Calu3 (cell line): Measurements from ENCODE around the gene PLA1A. TPM values are rescaled to one million over a fixed set of nuclear protein-coding genes. Genes with fewer than 3 reads are reported as not detected.
A peak's percentile ranks its signal among the peaks of the same experiment; 100 is the strongest.

Source experiments
- BruUV-seq: library from RNA; stranded (reverse); fragments of 400-500 nt; replicated peaks from 2 replicates; lab custom pipeline; 2021; lab: Mats Ljungman, UMichigan
- CTCF ChIA-PET: fragments of 300-600 bp; sonication (Branson Sonifier 250); formaldehyde crosslinking; loops from one replicate; lab custom pipeline; 2022; ENCODE audit warnings: antibody characterized with exemption; lab: Charles Lee
- DNase-seq: peaks from one replicate; pipeline ENCODE4 v3.0.0; 2022
- H3K27ac Mint-ChIP-seq: one replicate; pipeline ENCODE4 v1.8.0; 2022; ENCODE audit warnings: mixed read lengths; ENCODE audit not compliant: unreplicated experiment
- H3K27me3 Mint-ChIP-seq: one replicate; pipeline ENCODE4 v1.8.0; 2022; ENCODE audit warnings: mixed read lengths; ENCODE audit not compliant: unreplicated experiment
- H3K36me3 Mint-ChIP-seq: one replicate; pipeline ENCODE4 v1.8.0; 2022; ENCODE audit warnings: mild to moderate bottlenecking, moderate library complexity, mixed read lengths; ENCODE audit not compliant: insufficient read depth, unreplicated experiment
- H3K4me1 Mint-ChIP-seq: one replicate; pipeline ENCODE4 v1.8.0; 2022; ENCODE audit warnings: mild to moderate bottlenecking, low read depth, mixed read lengths; ENCODE audit not compliant: unreplicated experiment
- H3K4me3 Mint-ChIP-seq: one replicate; pipeline ENCODE4 v1.8.0; 2022; ENCODE audit warnings: mild to moderate bottlenecking, low read depth, moderate library complexity, mixed read lengths; ENCODE audit not compliant: unreplicated experiment
- H3K9me3 Mint-ChIP-seq: one replicate; pipeline ENCODE4 v1.8.0; 2022; ENCODE audit warnings: low read depth, mixed read lengths; ENCODE audit not compliant: unreplicated experiment
- CTCF ChIP-seq: fragments of 200-600 bp; IDR thresholded peaks from one replicate; pipeline ENCODE4 v1.8.0; 2022; ENCODE audit warnings: antibody characterized with exemption; ENCODE audit not compliant: unreplicated experiment
- intact Hi-C: fragments of 100-400 bp; cut with micrococcal nuclease; formaldehyde crosslinking; loops from one replicate; pipeline ENCODE4 v1.10.0; 2022; ENCODE audit not compliant: unreplicated experiment
- total RNA-seq: library from RNA; stranded (reverse); gene quantifications from 2 replicates; pipeline ENCODE4 v1.2.3, GENCODE V29; 2022

PLA1A gene
- total RNA-seq, 1 experiment from 2014 or later, result 0.99 TPM

- H3K9me3 Mint-ChIP-seq, result no peaks in the 10 kb centered on the region
- H3K4me3 Mint-ChIP-seq, result no peak overlapping the region
- DNase-seq, result no peak
- no TSS peak for BruUV-seq
- H3K4me1 Mint-ChIP-seq, result no peaks in the 10 kb centered on the region
- no peaks in the 10 kb centered on the region for H3K36me3 Mint-ChIP-seq
- no peak for TF ChIP-seq CTCF
- peaks cover 8% of the 10 kb centered on the region for H3K27me3 Mint-ChIP-seq
- intact Hi-C loops, result loop anchor here (1.0 kb wide), 1 partner anchor 33 kb away; no protein-coding TSS in a partner anchor
- no peak overlapping the region for H3K27ac Mint-ChIP-seq
- CTCF ChIA-PET, result no interaction called here
Observed at GRCh38 chr3:119557877-119558269, 39.8 kb upstream of the PLA1A start.

- TF ChIP-seq CTCF, result no peak
- H3K27ac Mint-ChIP-seq, result no peak overlapping the region
- no peaks in the 10 kb centered on the region for H3K36me3 Mint-ChIP-seq
- H3K9me3 Mint-ChIP-seq, result no peaks in the 10 kb centered on the region
- intact Hi-C loops, result loop anchor here (1.0 kb wide), 2 partner anchors 33 to 283 kb away; no protein-coding TSS in a partner anchor
- no peak for DNase-seq
- peaks cover 8% of the 10 kb centered on the region for H3K27me3 Mint-ChIP-seq
- H3K4me3 Mint-ChIP-seq, result no peak overlapping the region
- H3K4me1 Mint-ChIP-seq, result no peaks in the 10 kb centered on the region
- no TSS peak for BruUV-seq
- CTCF ChIA-PET, result interaction anchor here (0.8 kb wide), 1 partner anchor 676 kb away, joined by 3 read pairs; no protein-coding TSS in a partner anchor
Observed at GRCh38 chr3:119558626-119559317, 38.9 kb upstream of the PLA1A start.

GRCh38 chr3:119559441-119559963 is 38.2 kb upstream of the PLA1A start, which contains the start of gene CD80:
CD80 (minus strand) TSS chr3:119559614; CDS start chr3:119557728, 1,886 bp downstream.
- peak; percentile 47 for TF ChIP-seq CTCF
- intact Hi-C loops, result loop anchor here (1.0 kb wide), 1 partner anchor 284 kb away; no protein-coding TSS in a partner anchor
- no TSS peak for BruUV-seq
- Mint-ChIP-seq H3K27me3 (peaks cover 8% of the 10 kb centered on the region), H3K27ac (no peak within 1 kb of the TSS), H3K4me1 (no peaks in the 10 kb centered on the region), H3K36me3 (no peaks in the 10 kb centered on the region), H3K9me3 (no peaks in the 10 kb centered on the region), H3K4me3 (no peak within 1 kb of the TSS)
- DNase-seq, result peak; percentile 62
- CTCF ChIA-PET, result interaction anchor here (0.8 kb wide), 1 partner anchor 677 kb away, joined by 3 read pairs; no protein-coding TSS in a partner anchor

- CTCF ChIA-PET, result no interaction called here
- TF ChIP-seq CTCF, result no peak
- peaks cover 8% of the 10 kb centered on the region for H3K27me3 Mint-ChIP-seq
- H3K27ac Mint-ChIP-seq, result no peak overlapping the region
- no peaks in the 10 kb centered on the region for H3K36me3 Mint-ChIP-seq
- intact Hi-C loops, result no loop called here
- no peaks in the 10 kb centered on the region for H3K9me3 Mint-ChIP-seq
- no peak for DNase-seq
- no peaks in the 10 kb centered on the region for H3K4me1 Mint-ChIP-seq
- BruUV-seq, result no TSS peak
- H3K4me3 Mint-ChIP-seq, result no peak overlapping the region
Observed at GRCh38 chr3:119560160-119560559, 37.5 kb upstream of the PLA1A start.
